Measurements from ENCODE around the gene PAFAH2.

Gene PAFAH2

GRCh38 chr1:26031611-26032220, 33.9 kb upstream of the PAFAH2 start:
- DNase-seq (ENCODE audit: extremely low read depth in 1 of 2, low read depth in 1 of 2), result no peak

GRCh38 chr1:26031196-26031595, 33.3 kb upstream of the PAFAH2 start:
- no peak for DNase-seq (ENCODE audit: extremely low read depth in 1 of 2, low read depth in 1 of 2)

GRCh38 chr1:26029864-26030481, 32.1 kb upstream of the PAFAH2 start:
- DNase-seq (ENCODE audit: extremely low read depth in 1 of 2, low read depth in 1 of 2), result no peak

GRCh38 chr1:26029054-26029863, 31.4 kb upstream of the PAFAH2 start:
- no peak for DNase-seq (ENCODE audit: extremely low read depth in 1 of 2, low read depth in 1 of 2)

GRCh38 chr1:26028490-26028980, 30.7 kb upstream of the PAFAH2 start:
- DNase-seq (ENCODE audit: extremely low read depth in 1 of 2, low read depth in 1 of 2), result no peak

GRCh38 chr1:26027716-26028489, 30.0 kb upstream of the PAFAH2 start:
- DNase-seq (ENCODE audit: extremely low read depth in 1 of 2, low read depth in 1 of 2), result no peak

- no peak for DNase-seq (ENCODE audit: extremely low read depth in 1 of 2, low read depth in 1 of 2)
Observed at GRCh38 chr1:26025517-26025916, 27.7 kb upstream of the PAFAH2 start.

- DNase-seq (ENCODE audit: extremely low read depth in 1 of 2, low read depth in 1 of 2), result no peak
Observed at GRCh38 chr1:26025060-26025459, 27.2 kb upstream of the PAFAH2 start.

GRCh38 chr1:26023826-26024225, 26.0 kb upstream of the PAFAH2 start:
- no peak for DNase-seq (ENCODE audit: extremely low read depth in 1 of 2, low read depth in 1 of 2)

- DNase-seq (ENCODE audit: extremely low read depth in 1 of 2, low read depth in 1 of 2), result no peak
Observed at GRCh38 chr1:26023009-26023408, 25.1 kb upstream of the PAFAH2 start.

GRCh38 chr1:26022404-26022779, 24.5 kb upstream of the PAFAH2 start:
- no peak for DNase-seq (ENCODE audit: extremely low read depth in 1 of 2, low read depth in 1 of 2)

- DNase-seq (ENCODE audit: extremely low read depth in 1 of 2, low read depth in 1 of 2), result no peak
Observed at GRCh38 chr1:26021647-26022403, 24.0 kb upstream of the PAFAH2 start, which contains the start of gene EXTL1. Gene EXTL1, plus strand, starts transcription at chr1:26021775. Its CDS starts 872 bp downstream, at chr1:26022647.

GRCh38 chr1:26020941-26021646, 23.2 kb upstream of the PAFAH2 start:
- no peak for DNase-seq (ENCODE audit: extremely low read depth in 1 of 2, low read depth in 1 of 2)

- DNase-seq (ENCODE audit: extremely low read depth in 1 of 2, low read depth in 1 of 2), result no peak
Observed at GRCh38 chr1:26020330-26020768, 22.5 kb upstream of the PAFAH2 start.

- DNase-seq (ENCODE audit: extremely low read depth in 1 of 2, low read depth in 1 of 2), result no peak
Observed at GRCh38 chr1:26019641-26020315, 21.9 kb upstream of the PAFAH2 start.

GRCh38 chr1:26017606-26018005, 19.7 kb upstream of the PAFAH2 start:
- no peak for DNase-seq (ENCODE audit: extremely low read depth in 1 of 2, low read depth in 1 of 2)

- no peak for DNase-seq (ENCODE audit: extremely low read depth in 1 of 2, low read depth in 1 of 2)
Observed at GRCh38 chr1:26016953-26017545, 19.2 kb upstream of the PAFAH2 start.

GRCh38 chr1:26016258-26016952, 18.5 kb upstream of the PAFAH2 start:
- DNase-seq (ENCODE audit: extremely low read depth in 1 of 2, low read depth in 1 of 2), result no peak
